ENCODE data around the gene MMP17.
"Not testable (repeated sequence)": the region's sequence is repeated elsewhere in the genome, so short reads cannot be mapped to it uniquely, and the experiment has no call there.

Gene MMP17

DNA sequence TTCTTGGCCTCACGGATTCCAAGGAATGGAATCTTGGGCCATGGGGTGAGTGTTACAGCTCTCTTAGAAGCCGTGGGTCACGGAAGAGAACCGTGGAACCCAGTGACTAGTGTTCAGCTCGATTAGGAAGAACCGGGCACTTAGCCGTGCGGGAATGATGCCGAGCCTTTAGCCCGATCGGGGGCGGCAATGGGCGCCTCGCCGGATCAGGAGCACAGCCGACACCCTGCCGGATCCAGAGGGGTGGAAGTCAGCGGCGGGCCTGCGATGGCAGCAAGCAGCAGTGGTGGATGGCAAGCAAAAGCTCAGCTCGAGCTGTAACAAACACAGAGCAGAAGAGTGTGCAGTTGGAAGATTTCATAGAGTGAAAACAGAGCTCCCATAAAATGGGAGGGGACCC is 45.1 kb downstream of the MMP17 start:
- no peak for DNase-seq (ENCODE audit: low spot score)
- Histone ChIP-seq H3K4me3 (no peak overlapping the region), H3K27ac (no peak overlapping the region)
- TF ChIP-seq, protein P1, sequence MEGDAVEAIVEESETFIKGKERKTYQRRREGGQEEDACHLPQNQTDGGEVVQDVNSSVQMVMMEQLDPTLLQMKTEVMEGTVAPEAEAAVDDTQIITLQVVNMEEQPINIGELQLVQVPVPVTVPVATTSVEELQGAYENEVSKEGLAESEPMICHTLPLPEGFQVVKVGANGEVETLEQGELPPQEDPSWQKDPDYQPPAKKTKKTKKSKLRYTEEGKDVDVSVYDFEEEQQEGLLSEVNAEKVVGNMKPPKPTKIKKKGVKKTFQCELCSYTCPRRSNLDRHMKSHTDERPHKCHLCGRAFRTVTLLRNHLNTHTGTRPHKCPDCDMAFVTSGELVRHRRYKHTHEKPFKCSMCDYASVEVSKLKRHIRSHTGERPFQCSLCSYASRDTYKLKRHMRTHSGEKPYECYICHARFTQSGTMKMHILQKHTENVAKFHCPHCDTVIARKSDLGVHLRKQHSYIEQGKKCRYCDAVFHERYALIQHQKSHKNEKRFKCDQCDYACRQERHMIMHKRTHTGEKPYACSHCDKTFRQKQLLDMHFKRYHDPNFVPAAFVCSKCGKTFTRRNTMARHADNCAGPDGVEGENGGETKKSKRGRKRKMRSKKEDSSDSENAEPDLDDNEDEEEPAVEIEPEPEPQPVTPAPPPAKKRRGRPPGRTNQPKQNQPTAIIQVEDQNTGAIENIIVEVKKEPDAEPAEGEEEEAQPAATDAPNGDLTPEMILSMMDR (IDR thresholded peaks at IDR 0.05): no peak

DNA sequence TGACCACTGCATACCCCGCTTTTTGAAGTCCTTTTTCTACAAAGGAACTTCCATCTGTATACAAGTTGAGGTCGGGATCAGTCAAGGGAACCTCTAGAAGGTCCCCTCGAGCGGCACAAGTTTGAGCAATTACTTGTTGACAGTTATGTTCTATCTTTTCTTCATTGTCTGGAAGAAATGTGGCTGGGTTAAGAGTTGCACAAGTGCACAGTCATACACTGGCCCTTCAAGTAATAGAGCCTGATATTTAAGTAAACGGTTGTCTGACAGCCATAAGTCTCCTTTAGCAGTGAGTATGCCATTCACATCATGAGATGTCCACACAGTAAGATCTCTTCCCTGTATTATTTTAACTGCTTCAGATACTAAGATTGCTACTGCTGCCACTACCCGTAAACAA is 46.8 kb downstream of the MMP17 start:
- not testable (repeated sequence) for H3K4me3 ChIP-seq; H3K27ac ChIP-seq; DNase-seq (ENCODE audit: low spot score)

DNA sequence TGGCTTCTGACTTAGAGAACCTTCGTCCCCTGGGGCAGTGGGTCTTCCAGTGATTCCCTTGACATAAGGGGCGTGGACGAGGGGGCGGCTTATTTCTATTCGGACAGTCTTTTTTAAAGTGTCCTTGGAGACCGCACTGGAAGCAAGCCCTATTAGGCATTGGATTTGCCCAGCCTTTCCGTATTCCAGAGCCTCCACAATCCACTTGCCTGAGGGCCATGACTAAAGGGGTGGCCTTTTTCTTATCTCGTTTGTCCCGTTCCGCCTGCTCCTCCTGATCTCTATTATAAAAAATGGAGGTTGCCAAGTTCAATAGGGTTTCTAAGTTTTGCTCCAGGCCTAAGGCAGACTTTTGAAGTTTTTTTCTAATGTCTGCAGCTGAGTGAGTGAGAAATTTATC is 49.0 kb downstream of the MMP17 start:
- not testable (repeated sequence) for H3K4me3 ChIP-seq; H3K27ac ChIP-seq; DNase-seq (ENCODE audit: low spot score)

- H3K4me3 ChIP-seq; DNase-seq (ENCODE audit: low spot score); H3K27ac ChIP-seq: not testable (repeated sequence)
These were observed 50.2 kb downstream of the MMP17 start for GRCh38 chr12:131878436-131878835.

DNA sequence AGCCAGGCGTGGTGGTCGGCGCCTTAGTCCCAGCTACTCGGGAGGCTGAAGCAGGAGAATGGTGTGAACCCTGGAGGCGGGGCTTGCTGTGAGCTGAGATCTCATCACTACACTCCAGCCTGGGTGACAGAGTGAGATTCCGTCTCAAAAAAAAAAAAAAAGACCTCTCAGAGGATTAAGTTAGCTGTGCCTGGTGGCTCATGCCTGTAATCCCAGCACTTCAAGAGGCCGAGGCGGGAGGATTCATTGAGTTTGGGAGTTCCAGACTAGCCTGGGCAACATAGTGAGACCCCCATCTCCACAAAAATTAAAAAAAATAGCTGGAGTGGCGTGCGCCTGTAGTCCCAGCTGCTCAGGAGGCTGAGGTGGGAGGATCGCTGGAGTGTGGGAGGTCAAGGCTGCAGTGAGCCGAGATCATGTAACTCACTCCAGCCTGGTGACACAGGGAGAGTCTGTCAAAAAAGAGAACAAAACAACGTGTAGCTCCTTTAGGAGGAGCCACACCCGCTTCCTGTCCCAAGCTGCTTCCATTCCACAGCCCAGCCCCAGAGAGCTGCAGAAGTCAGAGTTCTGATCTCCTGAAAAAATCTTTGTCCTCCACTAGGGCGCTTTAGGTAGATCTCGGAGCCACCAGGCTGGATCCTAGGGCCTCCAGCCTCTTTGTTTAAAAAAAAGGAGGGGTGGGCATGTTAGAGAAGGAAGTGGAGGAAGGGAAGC is 54.8 kb downstream of the MMP17 start:
- Histone ChIP-seq H3K27ac (no peak overlapping the region), H3K4me3 (no peak overlapping the region)
- DNase-seq (ENCODE audit: low spot score): no peak
- TF ChIP-seq, protein P1 (IDR thresholded peaks at IDR 0.05): no peak

DNA sequence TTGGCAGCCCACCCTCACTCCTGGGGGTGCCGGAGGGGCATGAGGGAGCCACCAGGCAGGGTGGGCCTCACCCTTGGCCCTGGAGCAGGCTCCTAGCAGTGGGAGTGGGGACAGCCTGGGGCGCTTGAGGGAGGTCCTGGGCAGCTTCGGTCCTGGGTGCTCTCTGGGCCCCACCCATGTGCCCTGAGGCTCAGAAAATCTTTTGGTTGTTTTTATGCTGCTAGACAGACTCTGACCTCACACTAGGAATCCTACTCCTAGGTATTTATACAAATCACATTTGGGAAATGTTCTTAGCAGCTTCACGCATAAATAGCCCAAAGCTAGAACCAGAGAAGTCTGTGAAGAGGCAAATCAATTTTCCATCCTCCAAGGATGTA is 55.3 kb downstream of the MMP17 start:
- no peak for DNase-seq (ENCODE audit: low spot score)
- H3K4me3 ChIP-seq: no peak overlapping the region
- TF ChIP-seq, protein P1 (IDR thresholded peaks at IDR 0.05): no peak
- no peak overlapping the region for H3K27ac ChIP-seq

- DNase-seq (ENCODE audit: low spot score); H3K27ac ChIP-seq; H3K4me3 ChIP-seq: not testable (repeated sequence)
These were observed 56.9 kb downstream of the MMP17 start for GRCh38 chr12:131885076-131885475.

DNA sequence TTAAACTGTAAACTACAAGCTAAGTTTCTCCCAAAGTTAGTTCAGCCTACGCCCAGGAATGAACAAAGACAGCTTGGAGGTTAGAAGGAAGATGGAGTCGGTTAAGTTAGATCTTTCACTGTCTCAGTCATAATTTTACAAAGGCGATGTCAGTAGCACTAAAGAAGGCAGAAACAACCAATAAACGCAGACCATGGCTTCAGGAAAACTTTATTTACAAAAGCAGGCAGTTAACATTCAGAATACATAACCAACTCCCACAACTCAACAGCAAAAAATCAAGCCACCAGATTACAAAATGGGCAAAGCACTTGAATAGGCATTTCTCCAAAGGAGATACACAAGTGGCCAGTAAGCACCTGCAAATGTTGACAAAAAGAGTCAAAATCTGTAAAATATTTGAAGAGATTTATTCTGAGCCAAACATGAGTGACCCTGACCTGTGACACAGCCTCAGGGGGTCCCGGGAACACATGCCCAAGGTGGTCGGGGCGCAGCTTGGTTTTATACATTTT is 57.4 kb downstream of the MMP17 start:
- TF ChIP-seq, protein P1 (IDR thresholded peaks at IDR 0.05): no peak
- no peak for DNase-seq (ENCODE audit: low spot score)
- H3K27ac ChIP-seq: no peak overlapping the region
- H3K4me3 ChIP-seq: no peak overlapping the region

- H3K4me3 ChIP-seq; DNase-seq (ENCODE audit: low spot score); H3K27ac ChIP-seq: not testable (repeated sequence)
These were observed 63.5 kb downstream of the MMP17 start for GRCh38 chr12:131891722-131892121.

Data from coronary artery (tissue), 2 donors.